Measurements from ENCODE around the gene DPYSL4. TPM values are rescaled to one million over a fixed set of nuclear protein-coding genes. Genes with fewer than 3 reads are reported as not detected.

The DPYSL4 gene
- total RNA-seq, 6 experiments from 2014 or later, result 0.24 to 0.31 (median 0.25) TPM; not detected in 3

- 31% methylated on average over 2 of the region's 11 CpGs for WGBS (ENCODE audit: insufficient coverage, low coverage, low lambda C conversion rate, missing lambda C conversion rate)
- intact Hi-C loops (cut with DNase I), result no loop called here
- no peak overlapping the region for H3K4me3 ChIP-seq
- ATAC-seq, result no peak
- H3K27me3 ChIP-seq, result no peaks in the 10 kb centered on the region
- H3K36me3 ChIP-seq, result no peaks in the 10 kb centered on the region
- H3K9me3 ChIP-seq, result no peaks in the 10 kb centered on the region
- no peaks in the 10 kb centered on the region for H3K4me1 ChIP-seq
- peak in 1 of 3 donors; percentile 37 for DNase-seq
- TF ChIP-seq POLR2A (IDR thresholded peaks at IDR 0.05) (no peak), CTCF (IDR thresholded peaks at IDR 0.05) (no peak)
- no peak overlapping the region for H3K27ac ChIP-seq
These were observed 12.6 kb downstream of the DPYSL4 start for GRCh38 chr10:132199268-132199853.

GRCh38 chr10:132199854-132200311 is 13.1 kb downstream of the DPYSL4 start:
- Histone ChIP-seq H3K4me1 (no peaks in the 10 kb centered on the region), H3K9me3 (no peaks in the 10 kb centered on the region), H3K4me3 (no peak overlapping the region), H3K36me3 (no peaks in the 10 kb centered on the region), H3K27me3 (no peaks in the 10 kb centered on the region), H3K27ac (no peak overlapping the region)
- WGBS (ENCODE audit: insufficient coverage, low coverage, low lambda C conversion rate, missing lambda C conversion rate), result no CpG with 5 or more reads among the region's 16 CpGs
- no peak for TF ChIP-seq POLR2A (IDR thresholded peaks at IDR 0.05)
- TF ChIP-seq CTCF (IDR thresholded peaks at IDR 0.05), result no peak
- ATAC-seq (no peak), DNase-seq (peak in 2 of 3 donors; percentile 14 to 46)
- intact Hi-C loops (cut with DNase I), result no loop called here

GRCh38 chr10:132200344-132201110 is 13.8 kb downstream of the DPYSL4 start:
- WGBS (ENCODE audit: insufficient coverage, low coverage, low lambda C conversion rate, missing lambda C conversion rate), result 86% methylated on average over 8 of the region's 35 CpGs
- intact Hi-C loops (cut with DNase I), result no loop called here
- Histone ChIP-seq H3K36me3 (no peaks in the 10 kb centered on the region), H3K27me3 (no peaks in the 10 kb centered on the region), H3K4me1 (no peaks in the 10 kb centered on the region), H3K4me3 (no peak overlapping the region), H3K9me3 (no peaks in the 10 kb centered on the region), H3K27ac (no peak overlapping the region)
- ATAC-seq (no peak), DNase-seq (peak in 2 of 3 donors; percentile 15 to 47)
- TF ChIP-seq POLR2A (IDR thresholded peaks at IDR 0.05), result no peak
- TF ChIP-seq CTCF (IDR thresholded peaks at IDR 0.05), result no peak

GRCh38 chr10:132201111-132201969 is 14.6 kb downstream of the DPYSL4 start:
- 59% methylated on average over 4 of the region's 35 CpGs for WGBS (ENCODE audit: insufficient coverage, low coverage, low lambda C conversion rate, missing lambda C conversion rate)
- Histone ChIP-seq H3K4me3 (no peak overlapping the region), H3K27me3 (no peaks in the 10 kb centered on the region), H3K36me3 (no peaks in the 10 kb centered on the region), H3K4me1 (no peaks in the 10 kb centered on the region), H3K9me3 (no peaks in the 10 kb centered on the region), H3K27ac (no peak overlapping the region)
- TF ChIP-seq POLR2A (IDR thresholded peaks at IDR 0.05) (no peak), CTCF (IDR thresholded peaks at IDR 0.05) (no peak)
- DNase-seq (peak in 2 of 3 donors; percentile 12 to 48), ATAC-seq (no peak)
- intact Hi-C loops (cut with DNase I), result no loop called here

All from right lobe of liver (tissue), 6 donors.